Activated CD4-positive, alpha-beta T cell treated with anti-CD3 and anti-CD28 coated beads for 36 hours (primary cell): ENCODE results near the gene TERT. TPM values are rescaled to one million over a fixed set of nuclear protein-coding genes. Genes with fewer than 3 reads are reported as not detected.

Experiments
- ATAC-seq: fragments of 200-7000 bp; cut with Tn5 transposase; one replicate; pipeline ENCODE4 v1.10.0; 2021; ENCODE audit warnings: mild to moderate bottlenecking, moderate library complexity
- CTCF ChIA-PET: fragments of 350-600 bp; sonication (Branson Sonifier 250); formaldehyde crosslinking; loops from one replicate; lab custom pipeline; 2021; ENCODE audit warnings: antibody characterized with exemption; lab: Charles Lee
- POLR2A ChIA-PET: fragments of 350-600 bp; sonication (Branson Sonifier 250); formaldehyde crosslinking; loops from one replicate; lab custom pipeline; 2021; ENCODE audit warnings: antibody characterized with exemption, inconsistent platforms; lab: Charles Lee
- DNase-seq: peaks from one replicate; pipeline ENCODE4 v3.0.0-alpha.2; 2020
- H3K27ac Mint-ChIP-seq: one replicate; pipeline ENCODE4 v1.8.0; 2021; ENCODE audit warnings: mixed read lengths
- H3K27me3 Mint-ChIP-seq: one replicate; pipeline ENCODE4 v1.8.0; 2021; ENCODE audit warnings: mixed read lengths
- H3K36me3 Mint-ChIP-seq: one replicate; pipeline ENCODE4 v1.8.0; 2021; ENCODE audit warnings: low read depth, mixed read lengths
- H3K4me1 Mint-ChIP-seq: one replicate; pipeline ENCODE4 v1.8.0; 2021; ENCODE audit warnings: mixed read lengths
- H3K4me3 Mint-ChIP-seq: one replicate; pipeline ENCODE4 v1.8.0; 2021; ENCODE audit warnings: mild to moderate bottlenecking, moderate library complexity, mixed read lengths
- H3K9me3 Mint-ChIP-seq: one replicate; pipeline ENCODE4 v1.8.0; 2021; ENCODE audit warnings: low read depth, mixed read lengths
- intact Hi-C, 2 experiments: fragments of 100-400 bp; cut with DNase I in 1 of 2; cut with micrococcal nuclease in 1 of 2; formaldehyde crosslinking; loops; one replicate each; pipeline versions ENCODE4 v1.14.2 to v1.15.1; 2022 to 2024; cut with DNase I, micrococcal nuclease
- total RNA-seq, 2 experiments: library from RNA; stranded (reverse); gene quantifications; one replicate each; pipeline ENCODE4 v1.2.3, GENCODE V29; 2021

TERT gene
- total RNA-seq, 2 experiments from 2014 or later: 8.5 to 11.9 TPM

DNA sequence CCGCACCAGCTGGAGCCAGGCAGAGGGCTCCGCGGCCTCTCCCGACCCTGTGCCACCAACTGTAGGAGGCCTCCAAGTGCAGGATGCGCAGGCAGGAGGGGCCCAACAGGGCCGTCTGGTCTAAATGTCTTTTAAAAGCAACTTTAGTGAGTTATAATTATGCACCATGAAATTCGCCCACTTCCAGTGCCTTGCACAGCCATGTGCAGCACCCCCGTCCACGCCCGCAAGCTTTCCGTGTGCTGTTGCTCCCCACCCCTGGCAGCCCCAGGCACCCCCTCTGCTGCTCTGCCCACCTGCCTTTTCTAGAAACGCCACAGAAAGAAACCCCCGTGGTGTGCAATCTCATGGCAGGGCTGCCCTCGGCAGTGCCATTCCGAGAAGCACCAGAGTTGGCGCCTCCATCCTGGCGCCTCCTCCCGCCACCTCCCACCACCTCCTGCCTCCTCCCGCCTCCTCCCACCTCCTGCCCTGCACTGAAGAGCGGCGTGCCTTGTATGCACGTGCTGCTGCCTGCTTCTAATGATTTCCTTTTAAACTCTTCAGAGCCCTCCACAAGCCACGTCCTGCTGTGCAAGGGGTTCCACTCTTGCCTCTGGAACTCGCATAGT lies 77.2 kb downstream of the TERT start:
- Mint-ChIP-seq H3K4me3 (no peak overlapping the region), H3K27me3 (no peaks in the 10 kb centered on the region), H3K36me3 (no peaks in the 10 kb centered on the region), H3K27ac (no peak overlapping the region), H3K9me3 (no peaks in the 10 kb centered on the region), H3K4me1 (no peaks in the 10 kb centered on the region)
- intact Hi-C loops: no loop called here
- ATAC-seq: peak; percentile 26
- ChIA-PET POLR2A (no interaction called here), CTCF (no interaction called here)
- peak; percentile 22 for DNase-seq

DNA sequence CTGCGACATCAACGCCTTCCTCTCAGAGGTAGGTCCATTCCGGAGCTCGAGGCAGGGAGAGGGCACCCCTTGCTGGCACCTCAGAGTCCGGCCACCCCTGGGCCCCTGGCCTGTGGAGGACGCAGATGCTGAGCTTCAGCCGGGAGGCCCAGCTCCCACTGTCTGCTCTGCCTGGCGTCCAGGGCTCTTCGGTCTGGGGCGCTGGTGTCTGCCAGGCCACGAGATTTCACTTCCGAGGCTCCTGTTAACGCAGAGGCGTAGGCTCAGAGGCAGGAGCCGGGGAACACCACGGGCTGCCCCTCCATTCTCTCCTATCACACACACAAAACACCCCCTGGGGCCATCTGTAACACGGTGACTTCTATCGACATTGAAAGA lies 78.0 kb downstream of the TERT start:
- ChIA-PET CTCF (no interaction called here), POLR2A (no interaction called here)
- Mint-ChIP-seq H3K4me3 (no peak overlapping the region), H3K36me3 (no peaks in the 10 kb centered on the region), H3K9me3 (no peaks in the 10 kb centered on the region), H3K27me3 (no peaks in the 10 kb centered on the region), H3K27ac (no peak overlapping the region), H3K4me1 (no peaks in the 10 kb centered on the region)
- intact Hi-C loops: no loop called here
- DNase-seq: no peak
- no peak for ATAC-seq

GRCh38 chr5:1216211-1216917 lies 78.5 kb downstream of the TERT start:
- Mint-ChIP-seq H3K4me1 (no peaks in the 10 kb centered on the region), H3K36me3 (no peaks in the 10 kb centered on the region), H3K27ac (no peak overlapping the region), H3K27me3 (no peaks in the 10 kb centered on the region), H3K4me3 (no peak overlapping the region), H3K9me3 (no peaks in the 10 kb centered on the region)
- ATAC-seq (no peak), DNase-seq (no peak)
- POLR2A ChIA-PET: no interaction called here
- CTCF ChIA-PET: no interaction called here
- intact Hi-C loops: no loop called here

DNA sequence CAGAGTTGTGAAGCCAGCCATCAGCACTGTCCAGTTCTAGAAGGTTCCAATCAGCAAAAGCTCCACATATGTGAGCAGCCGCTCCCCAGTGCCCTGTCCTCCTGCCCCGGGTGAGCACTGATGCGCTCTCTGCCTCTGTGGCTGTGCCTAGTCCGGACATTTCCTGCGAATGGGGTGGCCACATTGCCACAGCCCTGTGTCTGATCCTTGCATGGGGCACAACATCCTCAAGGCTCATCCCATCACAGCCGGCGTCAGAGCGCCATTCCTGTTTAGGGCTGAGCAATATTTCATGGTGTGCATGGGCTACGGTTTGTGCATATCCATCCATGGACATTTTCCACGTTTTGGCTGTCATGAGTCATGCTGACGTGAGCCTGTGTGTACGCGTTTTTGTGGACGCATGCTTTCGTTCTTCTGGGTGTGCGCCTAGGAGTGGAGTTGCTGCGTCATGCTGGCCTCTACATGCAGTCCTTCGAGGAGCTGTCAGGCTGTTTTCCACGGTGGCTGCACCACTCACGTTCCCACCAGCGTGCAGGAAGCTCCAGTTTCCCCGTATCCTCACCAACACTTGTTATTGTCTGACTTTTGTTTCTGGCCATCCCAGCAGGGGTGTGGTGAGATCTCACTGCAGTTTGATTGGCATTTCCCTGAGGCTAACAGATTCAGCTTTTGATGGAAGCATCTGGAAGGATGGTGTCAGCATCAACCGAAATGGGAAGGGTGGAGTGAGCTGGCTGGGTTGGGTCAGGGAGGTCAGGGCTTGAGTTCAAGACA lies 79.4 kb downstream of the TERT start:
- intact Hi-C loops: no loop called here
- Mint-ChIP-seq H3K36me3 (no peaks in the 10 kb centered on the region), H3K27ac (no peak overlapping the region), H3K4me3 (no peak overlapping the region), H3K4me1 (no peaks in the 10 kb centered on the region), H3K27me3 (no peaks in the 10 kb centered on the region), H3K9me3 (no peaks in the 10 kb centered on the region)
- ATAC-seq (no peak), DNase-seq (no peak)
- ChIA-PET CTCF (no interaction called here), POLR2A (no interaction called here)

DNA sequence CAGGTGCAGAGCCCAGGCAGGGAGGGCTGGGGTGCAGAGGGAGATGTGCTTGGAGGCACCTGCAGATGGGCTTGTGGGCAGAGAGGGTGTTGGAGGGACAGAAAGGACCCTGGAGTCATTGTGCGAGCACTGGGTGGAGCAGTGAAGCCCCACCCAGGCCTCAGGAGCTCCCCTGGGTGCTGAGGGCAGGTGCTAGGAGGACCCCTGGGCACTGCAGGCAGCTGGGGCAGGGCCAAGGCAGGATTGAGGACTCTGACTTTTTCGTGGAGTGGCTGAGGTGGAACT lies 80.0 kb downstream of the TERT start:
- no peak overlapping the region for H3K27ac Mint-ChIP-seq
- no peaks in the 10 kb centered on the region for H3K4me1 Mint-ChIP-seq
- ChIA-PET CTCF (no interaction called here), POLR2A (no interaction called here)
- no peak for ATAC-seq
- no peak for DNase-seq
- H3K9me3 Mint-ChIP-seq: no peaks in the 10 kb centered on the region
- H3K4me3 Mint-ChIP-seq: no peak overlapping the region
- intact Hi-C loops: no loop called here
- no peaks in the 10 kb centered on the region for H3K36me3 Mint-ChIP-seq
- no peaks in the 10 kb centered on the region for H3K27me3 Mint-ChIP-seq

DNA sequence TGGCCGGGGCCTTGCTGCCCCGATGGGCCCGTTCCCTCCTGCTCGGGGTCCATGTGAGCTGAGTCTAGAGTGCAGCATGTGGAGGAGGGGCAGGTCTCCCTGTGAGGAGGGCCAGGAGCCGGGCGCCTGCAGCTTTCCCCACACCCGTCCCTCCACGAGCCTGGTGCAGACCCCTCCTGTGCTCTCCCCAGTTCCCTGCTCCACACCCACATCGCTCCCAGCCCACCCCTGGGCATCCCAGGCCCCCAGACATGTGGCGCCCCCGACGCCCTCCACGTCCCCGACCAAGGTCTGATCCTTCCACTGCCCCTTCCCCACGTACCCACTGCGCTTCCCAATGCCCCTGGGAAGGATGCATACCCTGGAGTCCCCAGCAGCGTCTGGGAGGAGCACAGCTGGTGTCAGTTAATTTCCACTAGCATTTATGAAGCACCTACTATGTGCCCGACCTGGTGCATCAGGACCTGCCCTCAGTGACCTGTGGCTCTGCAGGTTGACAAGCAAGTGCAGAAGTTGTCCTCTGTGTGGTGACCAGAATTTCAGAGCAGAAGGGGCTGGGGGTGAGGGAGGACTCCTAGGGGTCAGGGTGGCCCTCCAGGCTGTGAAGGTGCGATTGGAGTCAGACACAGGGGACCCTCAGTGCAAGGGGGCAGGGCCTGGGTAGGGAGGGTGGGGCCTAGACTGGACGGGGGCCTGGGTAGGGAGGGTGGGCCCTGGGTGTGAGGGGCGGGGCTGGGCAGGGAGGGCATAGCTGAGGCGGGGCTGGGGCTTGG lies 80.5 kb downstream of the TERT start:
- Mint-ChIP-seq H3K9me3 (no peaks in the 10 kb centered on the region), H3K27me3 (no peaks in the 10 kb centered on the region), H3K4me1 (no peaks in the 10 kb centered on the region), H3K27ac (no peak overlapping the region), H3K4me3 (no peak overlapping the region), H3K36me3 (no peaks in the 10 kb centered on the region)
- CTCF ChIA-PET: no interaction called here
- intact Hi-C loops: no loop called here
- POLR2A ChIA-PET: no interaction called here
- no peak for DNase-seq
- no peak for ATAC-seq

- CTCF ChIA-PET: no interaction called here
- H3K4me3 Mint-ChIP-seq: no peak overlapping the region
- H3K9me3 Mint-ChIP-seq: no peaks in the 10 kb centered on the region
- H3K4me1 Mint-ChIP-seq: no peaks in the 10 kb centered on the region
- H3K27me3 Mint-ChIP-seq: no peaks in the 10 kb centered on the region
- ATAC-seq: no peak
- no peaks in the 10 kb centered on the region for H3K36me3 Mint-ChIP-seq
- POLR2A ChIA-PET: no interaction called here
- no peak overlapping the region for H3K27ac Mint-ChIP-seq
- no peak for DNase-seq
- intact Hi-C loops: no loop called here
Observed at GRCh38 chr5:1213508-1214162, 81.2 kb downstream of the TERT start.

- ChIA-PET CTCF (no interaction called here), POLR2A (no interaction called here)
- Mint-ChIP-seq H3K4me1 (no peaks in the 10 kb centered on the region), H3K27ac (no peak overlapping the region), H3K4me3 (no peak overlapping the region), H3K36me3 (no peaks in the 10 kb centered on the region), H3K27me3 (no peaks in the 10 kb centered on the region), H3K9me3 (no peaks in the 10 kb centered on the region)
- no peak for ATAC-seq
- intact Hi-C loops: no loop called here
- DNase-seq: no peak
Observed at GRCh38 chr5:1212881-1213280, 82.0 kb downstream of the TERT start.

GRCh38 chr5:1212271-1212670 lies 82.6 kb downstream of the TERT start:
- intact Hi-C loops: no loop called here
- Mint-ChIP-seq H3K4me3 (no peak overlapping the region), H3K36me3 (no peaks in the 10 kb centered on the region), H3K4me1 (no peaks in the 10 kb centered on the region), H3K27me3 (no peaks in the 10 kb centered on the region), H3K27ac (no peak overlapping the region), H3K9me3 (no peaks in the 10 kb centered on the region)
- DNase-seq (no peak), ATAC-seq (no peak)
- POLR2A ChIA-PET: no interaction called here
- CTCF ChIA-PET: no interaction called here

- ChIA-PET POLR2A (no interaction called here), CTCF (no interaction called here)
- H3K36me3 Mint-ChIP-seq: no peaks in the 10 kb centered on the region
Observed at GRCh38 chr5:1211701-1212100, 83.2 kb downstream of the TERT start.

DNA sequence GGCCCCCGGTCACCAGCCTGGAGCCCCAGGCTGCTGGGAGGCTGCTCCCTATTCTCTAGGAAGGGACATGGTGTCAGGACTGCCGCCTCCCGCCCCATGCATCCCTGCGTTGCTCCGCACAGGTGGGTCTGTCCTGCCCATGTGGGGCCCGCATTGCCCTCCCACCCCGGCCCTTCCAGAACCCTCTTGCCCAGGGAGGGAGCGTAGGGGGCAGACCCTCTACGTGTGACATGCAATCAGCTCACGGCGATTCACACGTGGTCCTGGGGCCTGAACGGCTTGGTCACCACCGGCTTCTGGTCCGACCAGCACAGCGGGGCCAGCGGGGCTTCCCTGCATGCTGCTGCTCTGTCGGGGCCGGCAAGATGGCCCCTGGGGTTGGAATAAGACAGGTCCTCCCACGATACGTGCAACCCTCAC lies 84.0 kb downstream of the TERT start:
- DNase-seq (no peak), ATAC-seq (no peak)
- Mint-ChIP-seq H3K9me3 (no peaks in the 10 kb centered on the region), H3K36me3 (no peaks in the 10 kb centered on the region), H3K27me3 (no peaks in the 10 kb centered on the region), H3K27ac (no peak overlapping the region), H3K4me1 (no peaks in the 10 kb centered on the region), H3K4me3 (no peak overlapping the region)
- ChIA-PET POLR2A (no interaction called here), CTCF (no interaction called here)
- intact Hi-C loops: no loop called here

More at GRCh38 chr5:1211701-1212100, 83.2 kb downstream of the TERT start:
- ATAC-seq (no peak), DNase-seq (no peak)
- no peaks in the 10 kb centered on the region for H3K9me3 Mint-ChIP-seq
- no peak overlapping the region for H3K4me3 Mint-ChIP-seq
- H3K27ac Mint-ChIP-seq: no peak overlapping the region
- intact Hi-C loops: no loop called here
- H3K4me1 Mint-ChIP-seq: no peaks in the 10 kb centered on the region
- H3K27me3 Mint-ChIP-seq: no peaks in the 10 kb centered on the region
